ENCODE results near the gene RPAP3. TPM values are rescaled to one million over a fixed set of nuclear protein-coding genes. Genes with fewer than 3 reads are reported as not detected.
"Not testable (repeated sequence)": the region's sequence is repeated elsewhere in the genome, so short reads cannot be mapped to it uniquely, and the experiment has no call there.

The RPAP3 gene
- total RNA-seq, 1 experiment from 2014 or later = 67.7 TPM

DNA sequence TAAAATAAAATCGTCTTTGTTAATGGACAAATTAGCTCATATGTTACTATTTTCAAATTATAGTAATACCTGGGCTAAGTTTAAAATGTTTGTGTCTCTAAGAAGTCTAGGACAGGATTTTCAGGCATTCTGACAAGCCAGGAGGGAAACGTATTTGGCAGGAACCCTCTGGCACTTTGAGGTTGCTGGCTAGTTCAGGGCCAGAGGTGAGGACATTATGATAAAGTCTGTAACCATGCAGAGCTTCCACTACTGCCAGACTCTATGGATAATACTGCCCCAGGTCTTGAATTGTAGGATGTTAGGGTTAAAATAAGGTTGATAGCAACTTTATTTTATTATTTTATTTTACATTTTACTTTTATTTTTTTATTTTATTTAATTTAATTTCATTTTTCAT lies 56.4 kb downstream of the RPAP3 start:
- CTCF ChIA-PET = no interaction called here

GRCh38 chr12:47648056-47648579 lies 57.7 kb downstream of the RPAP3 start:
- Mint-ChIP-seq H3K36me3 (ENCODE audit: insufficient read depth, unreplicated experiment) (no peaks in the 10 kb centered on the region), H3K4me1 (ENCODE audit: low read depth, unreplicated experiment) (peaks cover 6% of the 10 kb centered on the region), H3K4me3 (ENCODE audit: unreplicated experiment) (no peak overlapping the region), H3K27me3 (ENCODE audit: insufficient read depth, unreplicated experiment) (no peaks in the 10 kb centered on the region), H3K27ac (ENCODE audit: unreplicated experiment) (no peak overlapping the region), H3K9me3 (ENCODE audit: unreplicated experiment) (peaks cover 10% of the 10 kb centered on the region)
- H3K4me3 ChIP-seq (ENCODE audit: low read depth, low read length) = no peak overlapping the region
- H3K4me1 ChIP-seq = peaks cover 14% of the 10 kb centered on the region
- no peaks in the 10 kb centered on the region for H3K27me3 ChIP-seq (replicated peaks; ENCODE audit: control insufficient read depth, insufficient read depth, low read length)
- ChIA-PET POLR2A (no interaction called here), CTCF (no interaction called here)
- BruUV-seq (replicated peaks) = no TSS peak
- TF ChIP-seq, protein P1, sequence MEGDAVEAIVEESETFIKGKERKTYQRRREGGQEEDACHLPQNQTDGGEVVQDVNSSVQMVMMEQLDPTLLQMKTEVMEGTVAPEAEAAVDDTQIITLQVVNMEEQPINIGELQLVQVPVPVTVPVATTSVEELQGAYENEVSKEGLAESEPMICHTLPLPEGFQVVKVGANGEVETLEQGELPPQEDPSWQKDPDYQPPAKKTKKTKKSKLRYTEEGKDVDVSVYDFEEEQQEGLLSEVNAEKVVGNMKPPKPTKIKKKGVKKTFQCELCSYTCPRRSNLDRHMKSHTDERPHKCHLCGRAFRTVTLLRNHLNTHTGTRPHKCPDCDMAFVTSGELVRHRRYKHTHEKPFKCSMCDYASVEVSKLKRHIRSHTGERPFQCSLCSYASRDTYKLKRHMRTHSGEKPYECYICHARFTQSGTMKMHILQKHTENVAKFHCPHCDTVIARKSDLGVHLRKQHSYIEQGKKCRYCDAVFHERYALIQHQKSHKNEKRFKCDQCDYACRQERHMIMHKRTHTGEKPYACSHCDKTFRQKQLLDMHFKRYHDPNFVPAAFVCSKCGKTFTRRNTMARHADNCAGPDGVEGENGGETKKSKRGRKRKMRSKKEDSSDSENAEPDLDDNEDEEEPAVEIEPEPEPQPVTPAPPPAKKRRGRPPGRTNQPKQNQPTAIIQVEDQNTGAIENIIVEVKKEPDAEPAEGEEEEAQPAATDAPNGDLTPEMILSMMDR (IDR thresholded peaks at IDR 0.05; ENCODE audit: insufficient read depth in 1 of 2, low read depth in 1 of 2, low read length in 1 of 2, severe bottlenecking in 1 of 2, unreplicated experiment in 1 of 2) = no peak
- H3K9me3 ChIP-seq = peaks cover 9% of the 10 kb centered on the region; the same call in 1 of the 2 replicates
- H3K36me3 ChIP-seq (ENCODE audit: control insufficient read depth, insufficient read depth, low read length) = no peaks in the 10 kb centered on the region
- intact Hi-C loops (cut with micrococcal nuclease; ENCODE audit: unreplicated experiment) = no loop called here
- no peak for DNase-seq

More for the DNA sequence above, 56.4 kb downstream of the RPAP3 start:
- H3K36me3 ChIP-seq (ENCODE audit: control insufficient read depth, insufficient read depth, low read length) = no peaks in the 10 kb centered on the region
- POLR2A ChIA-PET = no interaction called here
- H3K27me3 ChIP-seq (replicated peaks; ENCODE audit: control insufficient read depth, insufficient read depth, low read length) = no peaks in the 10 kb centered on the region
- peaks cover 6% of the 10 kb centered on the region for H3K4me1 Mint-ChIP-seq (ENCODE audit: low read depth, unreplicated experiment)
- no peaks in the 10 kb centered on the region for H3K27me3 Mint-ChIP-seq (ENCODE audit: insufficient read depth, unreplicated experiment)
- TF ChIP-seq, protein P1 (IDR thresholded peaks at IDR 0.05; ENCODE audit: insufficient read depth in 1 of 2, low read depth in 1 of 2, low read length in 1 of 2, severe bottlenecking in 1 of 2, unreplicated experiment in 1 of 2) = no peak
- intact Hi-C loops (cut with micrococcal nuclease; ENCODE audit: unreplicated experiment) = no loop called here
- no peak overlapping the region for H3K27ac Mint-ChIP-seq (ENCODE audit: unreplicated experiment)
- H3K9me3 ChIP-seq = no peaks in the 10 kb centered on the region
- H3K4me3 ChIP-seq (ENCODE audit: low read depth, low read length) = no peak overlapping the region
- no TSS peak for BruUV-seq (replicated peaks)
- no peak overlapping the region for H3K4me3 Mint-ChIP-seq (ENCODE audit: unreplicated experiment)
- peaks cover 7% of the 10 kb centered on the region for H3K36me3 Mint-ChIP-seq (ENCODE audit: insufficient read depth, unreplicated experiment)
- no peak for DNase-seq
- peaks cover 14% of the 10 kb centered on the region for H3K4me1 ChIP-seq
- H3K9me3 Mint-ChIP-seq (ENCODE audit: unreplicated experiment) = peaks cover 3% of the 10 kb centered on the region

DNA sequence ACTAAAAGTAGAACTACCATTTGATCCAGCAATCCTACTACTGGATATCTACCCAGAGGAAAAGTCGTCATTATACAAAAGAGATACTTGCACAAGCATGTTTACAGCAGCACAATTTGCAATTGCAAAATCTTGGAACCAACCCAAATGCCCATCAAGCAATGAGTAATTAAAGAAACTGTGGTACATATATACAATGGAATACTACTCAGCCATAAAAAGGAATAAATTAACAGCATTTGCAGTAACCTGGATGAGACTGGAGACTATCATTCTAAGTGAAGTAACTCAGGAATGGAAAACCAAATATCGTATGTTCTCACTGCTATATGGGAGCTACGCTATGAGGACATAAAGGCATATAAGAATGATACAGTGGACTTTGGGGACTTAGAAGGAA lies 63.5 kb downstream of the RPAP3 start:
- POLR2A ChIA-PET; BruUV-seq (replicated peaks); H3K27ac Mint-ChIP-seq (ENCODE audit: unreplicated experiment); H3K27me3 Mint-ChIP-seq (ENCODE audit: insufficient read depth, unreplicated experiment); H3K4me3 Mint-ChIP-seq (ENCODE audit: unreplicated experiment); H3K4me1 Mint-ChIP-seq (ENCODE audit: low read depth, unreplicated experiment); CTCF ChIA-PET; H3K36me3 Mint-ChIP-seq (ENCODE audit: insufficient read depth, unreplicated experiment); H3K4me1 ChIP-seq; DNase-seq; H3K27me3 ChIP-seq (replicated peaks; ENCODE audit: control insufficient read depth, insufficient read depth, low read length); H3K4me3 ChIP-seq (ENCODE audit: low read depth, low read length); intact Hi-C loops (cut with micrococcal nuclease; ENCODE audit: unreplicated experiment); H3K36me3 ChIP-seq (ENCODE audit: control insufficient read depth, insufficient read depth, low read length): not testable (repeated sequence)
- peaks cover 34% of the 10 kb centered on the region for H3K9me3 Mint-ChIP-seq (ENCODE audit: unreplicated experiment)
- H3K9me3 ChIP-seq = peaks cover 13% of the 10 kb centered on the region; the same call in 1 of the 2 replicates
